ENCODE results near the gene VANGL1.
"Not testable (repeated sequence)": the region's sequence is repeated elsewhere in the genome, so short reads cannot be mapped to it uniquely, and the experiment has no call there.

The VANGL1 gene
- total RNA-seq = 2.0 to 5.9 (median 4.1) reads per million in 4 donors

- DNase-seq = peak in 2 of 5 donors; percentile 25 to 63
Measured at GRCh38 chr1:115641762-115642167, at the start of gene VANGL1. TSS of gene VANGL1 (plus strand) at chr1:115641970. CDS start at chr1:115651414, 9,444 bp downstream.

GRCh38 chr1:115592264-115592663, 49.5 kb upstream of the VANGL1 start:
- DNase-seq = no peak

GRCh38 chr1:115593365-115594259, 48.2 kb upstream of the VANGL1 start:
- DNase-seq = no peak

GRCh38 chr1:115594600-115594999, 47.2 kb upstream of the VANGL1 start:
- no peak for DNase-seq

- peak in 4 of 5 donors; percentile 28 to 52 (median 36) for DNase-seq
Measured at GRCh38 chr1:115595279-115596079, 46.3 kb upstream of the VANGL1 start.

GRCh38 chr1:115596080-115596780, 45.5 kb upstream of the VANGL1 start:
- no peak for DNase-seq

GRCh38 chr1:115604508-115604907, 37.3 kb upstream of the VANGL1 start:
- DNase-seq = no peak

- DNase-seq = no peak
Measured at GRCh38 chr1:115606305-115606704, 35.5 kb upstream of the VANGL1 start.

GRCh38 chr1:115609021-115609420, 32.7 kb upstream of the VANGL1 start:
- no peak for DNase-seq

- DNase-seq = no peak
Measured at GRCh38 chr1:115613767-115614166, 28.0 kb upstream of the VANGL1 start.

- DNase-seq = no peak
Measured at GRCh38 chr1:115620453-115620852, 21.3 kb upstream of the VANGL1 start.

- DNase-seq = no peak
Measured at GRCh38 chr1:115620950-115621349, 20.8 kb upstream of the VANGL1 start.

- no peak for DNase-seq
Measured at GRCh38 chr1:115624859-115625258, 16.9 kb upstream of the VANGL1 start.

GRCh38 chr1:115630342-115630741, 11.4 kb upstream of the VANGL1 start:
- DNase-seq = no peak

GRCh38 chr1:115632251-115633026, 9.3 kb upstream of the VANGL1 start:
- DNase-seq = no peak

- DNase-seq = not testable (repeated sequence)
Measured at GRCh38 chr1:115633606-115634005, 8.2 kb upstream of the VANGL1 start.

GRCh38 chr1:115637247-115637646, 4.5 kb upstream of the VANGL1 start:
- not testable (repeated sequence) for DNase-seq

- no peak for DNase-seq
Measured at GRCh38 chr1:115640384-115640783, 1.4 kb upstream of the VANGL1 start.

- peak in 2 of 5 donors; percentile 8 to 65 for DNase-seq
Measured at GRCh38 chr1:115642168-115643072, 650 bp downstream of the VANGL1 start.

GRCh38 chr1:115643225-115643624, 1.5 kb downstream of the VANGL1 start:
- no peak for DNase-seq

GRCh38 chr1:115643666-115644065, 1.9 kb downstream of the VANGL1 start:
- no peak for DNase-seq
